OCI-LY1 (cell line): Measurements from ENCODE around the gene CPEB4.

Experiments used
- H2AFZ ChIP-seq: fragments of 200-600 bp; sonication (generic), shearing (Covaris generic); 2 replicates; pipeline ENCODE4 v1.6.0; 2014; ENCODE audit warnings: antibody characterized with exemption, mild to moderate bottlenecking, low read length
- H3F3A ChIP-seq: fragments of 200-600 bp; sonication (generic), shearing (Covaris generic); 2 replicates; pipeline ENCODE4 v1.6.0; 2014; ENCODE audit warnings: mild to moderate bottlenecking, antibody characterized with exemption, low read length, moderate library complexity; ENCODE audit not compliant: insufficient read depth
- H3K27ac ChIP-seq: fragments of 200-600 bp; sonication (generic); 2 replicates; pipeline ENCODE4 v1.5.1; 2014; ENCODE audit warnings: low read length, mixed run types, mild to moderate bottlenecking, low read depth; ENCODE audit not compliant: poor library complexity, severe bottlenecking
- H3K27me3 ChIP-seq: fragments of 200-600 bp; sonication (generic); 2 replicates; pipeline ENCODE4 v1.6.0; 2014; ENCODE audit warnings: antibody characterized with exemption, mild to moderate bottlenecking, low read length, moderate library complexity; ENCODE audit not compliant: insufficient read depth
- H3K36me3 ChIP-seq: fragments of 200-600 bp; sonication (generic); 2 replicates; pipeline ENCODE4 v1.6.1; 2014; ENCODE audit warnings: mild to moderate bottlenecking, antibody characterized with exemption, low read length, moderate library complexity, mixed read lengths; ENCODE audit not compliant: insufficient read depth
- H3K4me1 ChIP-seq: fragments of 200-600 bp; sonication (generic); 2 replicates; pipeline ENCODE4 v1.5.1; 2014; ENCODE audit warnings: mild to moderate bottlenecking, low read length, moderate library complexity; ENCODE audit not compliant: insufficient read depth, severe bottlenecking
- H3K4me2 ChIP-seq: fragments of 200-600 bp; sonication (generic), shearing (Covaris generic); 2 replicates; pipeline ENCODE4 v1.6.1; 2014; ENCODE audit warnings: low read length
- H3K4me3 ChIP-seq: fragments of 200-600 bp; sonication (generic); 2 replicates; pipeline ENCODE4 v1.5.1; 2014; ENCODE audit warnings: low read length, low read depth, mild to moderate bottlenecking, mixed read lengths; ENCODE audit not compliant: poor library complexity, severe bottlenecking
- H3K79me2 ChIP-seq: fragments of 200-600 bp; shearing (Covaris generic); 2 replicates; pipeline ENCODE4 v1.6.1; 2016; ENCODE audit warnings: mixed run types, low read length, mixed read lengths; ENCODE audit not compliant: insufficient read depth
- H3K9ac ChIP-seq: fragments of 200-600 bp; sonication (generic), shearing (Covaris generic); 2 replicates; pipeline ENCODE4 v1.6.1; 2014; ENCODE audit warnings: mild to moderate bottlenecking, low read length, mixed read lengths
- H3K9me2 ChIP-seq: fragments of 200-600 bp; sonication (generic), shearing (Covaris generic); 2 replicates; pipeline ENCODE4 v1.6.1; 2014; ENCODE audit warnings: low read depth, mild to moderate bottlenecking, low read length, mixed read lengths
- H3K9me3 ChIP-seq: fragments of 200-600 bp; shearing (Covaris generic); 2 replicates; pipeline ENCODE4 v1.6.1; 2014; ENCODE audit warnings: low read length, mixed read lengths
- H4K20me1 ChIP-seq: fragments of 200-600 bp; sonication (generic), shearing (Covaris generic); 2 replicates; pipeline ENCODE4 v1.6.0; 2016; ENCODE audit warnings: mild to moderate bottlenecking, low read length; ENCODE audit not compliant: insufficient read depth
- EZH2 ChIP-seq: fragments of 200-600 bp; sonication (generic), shearing (Covaris generic); IDR thresholded peaks from 2 replicates; pipeline ENCODE4 v1.8.0; 2017; ENCODE audit warnings: borderline replicate concordance, mixed run types, mild to moderate bottlenecking, antibody characterized with exemption, low read length, moderate library complexity, mixed read lengths
- TF ChIP-seq, protein P1 (sequence below): fragments of 200-600 bp; sonication (generic), shearing (Covaris generic); IDR thresholded peaks from 2 replicates; pipeline ENCODE4 v1.5.1; 2017; ENCODE audit warnings: mild to moderate bottlenecking, antibody characterized with exemption, low read length, moderate library complexity, mixed read lengths

Gene CPEB4

DNA sequence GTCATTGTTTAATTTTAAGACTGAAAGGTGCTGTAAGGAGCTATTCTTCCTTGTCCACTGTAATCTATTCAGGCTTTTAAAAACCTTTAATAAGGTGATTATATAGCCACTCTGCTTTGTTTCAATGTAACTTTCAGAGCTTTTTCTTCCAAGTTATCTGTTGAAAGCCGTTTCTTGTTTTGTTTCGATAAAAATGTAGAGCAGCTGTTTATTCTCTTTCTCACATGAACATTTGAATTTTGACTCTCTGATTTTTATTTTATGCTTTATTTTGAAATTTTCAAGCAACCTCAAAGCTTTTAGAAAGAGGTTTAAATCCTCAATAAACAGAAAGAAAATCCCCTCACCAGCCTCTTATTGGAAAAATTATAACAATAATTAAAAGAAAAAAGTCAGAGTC is 47.2 kb downstream of the CPEB4 start:
- no peak overlapping the region for H2AFZ ChIP-seq
- H3K9me3 ChIP-seq, result no peaks in the 10 kb centered on the region
- no peak overlapping the region for H3K9ac ChIP-seq
- no peak overlapping the region for H3K4me2 ChIP-seq
- H3F3A ChIP-seq, result no peaks in the 10 kb centered on the region
- no peaks in the 10 kb centered on the region for H3K27me3 ChIP-seq
- H3K27ac ChIP-seq, result no peak overlapping the region
- no peaks in the 10 kb centered on the region for H3K9me2 ChIP-seq
- H3K4me1 ChIP-seq, result peaks cover 10% of the 10 kb centered on the region
- no peak overlapping the region for H3K4me3 ChIP-seq
- H3K79me2 ChIP-seq, result peaks cover 5% of the 10 kb centered on the region; the same call in 1 of the 2 replicates
- no peaks in the 10 kb centered on the region for H4K20me1 ChIP-seq
- TF ChIP-seq EZH2, result no peak
- TF ChIP-seq, protein P1, sequence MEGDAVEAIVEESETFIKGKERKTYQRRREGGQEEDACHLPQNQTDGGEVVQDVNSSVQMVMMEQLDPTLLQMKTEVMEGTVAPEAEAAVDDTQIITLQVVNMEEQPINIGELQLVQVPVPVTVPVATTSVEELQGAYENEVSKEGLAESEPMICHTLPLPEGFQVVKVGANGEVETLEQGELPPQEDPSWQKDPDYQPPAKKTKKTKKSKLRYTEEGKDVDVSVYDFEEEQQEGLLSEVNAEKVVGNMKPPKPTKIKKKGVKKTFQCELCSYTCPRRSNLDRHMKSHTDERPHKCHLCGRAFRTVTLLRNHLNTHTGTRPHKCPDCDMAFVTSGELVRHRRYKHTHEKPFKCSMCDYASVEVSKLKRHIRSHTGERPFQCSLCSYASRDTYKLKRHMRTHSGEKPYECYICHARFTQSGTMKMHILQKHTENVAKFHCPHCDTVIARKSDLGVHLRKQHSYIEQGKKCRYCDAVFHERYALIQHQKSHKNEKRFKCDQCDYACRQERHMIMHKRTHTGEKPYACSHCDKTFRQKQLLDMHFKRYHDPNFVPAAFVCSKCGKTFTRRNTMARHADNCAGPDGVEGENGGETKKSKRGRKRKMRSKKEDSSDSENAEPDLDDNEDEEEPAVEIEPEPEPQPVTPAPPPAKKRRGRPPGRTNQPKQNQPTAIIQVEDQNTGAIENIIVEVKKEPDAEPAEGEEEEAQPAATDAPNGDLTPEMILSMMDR, result no peak
- peaks cover 13% of the 10 kb centered on the region; the same call in 1 of the 2 replicates for H3K36me3 ChIP-seq

DNA sequence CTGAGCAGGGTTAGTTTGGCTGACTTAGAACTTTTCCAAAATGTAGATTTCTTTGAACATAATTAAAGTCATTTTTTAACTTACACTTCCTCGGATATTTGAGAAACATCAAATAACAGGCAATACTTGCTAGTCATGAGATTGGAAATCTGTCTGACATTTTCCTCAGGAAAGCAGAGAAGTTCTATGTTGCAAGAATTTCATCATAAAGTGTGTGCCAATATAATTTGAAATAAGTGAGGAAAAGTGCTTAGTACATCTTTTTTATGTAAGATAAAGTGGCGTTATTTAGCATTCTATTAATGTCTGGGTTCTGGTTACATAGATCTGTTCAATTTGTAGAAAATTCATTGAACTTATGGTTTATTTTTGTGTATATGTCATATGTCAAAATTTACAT is 52.1 kb downstream of the CPEB4 start:
- Histone ChIP-seq H2AFZ (no peak overlapping the region), H3K4me1 (peaks cover 31% of the 10 kb centered on the region), H3F3A (no peaks in the 10 kb centered on the region), H3K4me2 (no peak overlapping the region), H3K9me2 (no peaks in the 10 kb centered on the region), H3K9me3 (no peaks in the 10 kb centered on the region), H3K4me3 (no peak overlapping the region), H3K36me3 (peaks cover 8% of the 10 kb centered on the region; the same call in 1 of the 2 replicates), H3K79me2 (0 out of 2 replicates have a peak, but pooled peaks cover 5% of the 10 kb centered on the region), H3K27me3 (no peaks in the 10 kb centered on the region), H3K9ac (no peak overlapping the region), H4K20me1 (no peaks in the 10 kb centered on the region), H3K27ac (no peak overlapping the region)
- TF ChIP-seq, protein P1, result no peak
- TF ChIP-seq EZH2, result no peak

DNA sequence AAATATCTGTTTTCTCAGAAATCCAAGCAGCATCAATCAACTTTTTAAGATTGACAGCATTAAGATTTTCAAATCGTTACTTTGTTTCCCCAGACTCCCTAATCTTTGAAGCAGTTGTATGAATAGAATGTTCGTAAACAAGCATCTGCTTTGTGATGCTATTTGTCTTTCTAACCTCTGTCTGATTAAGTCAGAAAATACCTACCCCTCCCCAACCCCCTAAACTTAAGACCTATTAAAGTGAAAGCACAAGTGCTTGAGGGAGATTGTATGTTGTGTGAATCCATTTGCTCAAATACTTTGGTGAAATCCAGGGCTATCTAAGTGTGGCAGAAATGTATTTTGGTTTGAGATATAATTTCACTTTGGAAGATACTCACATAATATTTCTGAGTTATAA is 53.0 kb downstream of the CPEB4 start:
- no peaks in the 10 kb centered on the region for H3K9me3 ChIP-seq
- H3K4me2 ChIP-seq, result no peak overlapping the region
- no peaks in the 10 kb centered on the region for H3K9me2 ChIP-seq
- no peaks in the 10 kb centered on the region for H4K20me1 ChIP-seq
- H3K4me3 ChIP-seq, result no peak overlapping the region
- no peak overlapping the region for H2AFZ ChIP-seq
- peaks cover 31% of the 10 kb centered on the region for H3K4me1 ChIP-seq
- H3K9ac ChIP-seq, result no peak overlapping the region
- no peak for TF ChIP-seq EZH2
- TF ChIP-seq, protein P1, result no peak
- H3F3A ChIP-seq, result no peaks in the 10 kb centered on the region
- H3K27me3 ChIP-seq, result no peaks in the 10 kb centered on the region
- 0 out of 2 replicates have a peak, but pooled peaks cover 5% of the 10 kb centered on the region for H3K79me2 ChIP-seq
- no peak overlapping the region for H3K27ac ChIP-seq
- H3K36me3 ChIP-seq, result peaks cover 16% of the 10 kb centered on the region; the same call in 1 of the 2 replicates
